Measurements from ENCODE around the gene DIP2C. TPM values are rescaled to one million over a fixed set of nuclear protein-coding genes. Genes with fewer than 3 reads are reported as not detected.
"Not testable (repeated sequence)": the region's sequence is repeated elsewhere in the genome, so short reads cannot be mapped to it uniquely, and the experiment has no call there.

DIP2C gene
- total RNA-seq, 1 donor from 2014 or later: 23.1 TPM

- no peaks in the 10 kb centered on the region for H3K4me1 Mint-ChIP-seq (ENCODE audit: unreplicated experiment)
- TF ChIP-seq, protein P1, sequence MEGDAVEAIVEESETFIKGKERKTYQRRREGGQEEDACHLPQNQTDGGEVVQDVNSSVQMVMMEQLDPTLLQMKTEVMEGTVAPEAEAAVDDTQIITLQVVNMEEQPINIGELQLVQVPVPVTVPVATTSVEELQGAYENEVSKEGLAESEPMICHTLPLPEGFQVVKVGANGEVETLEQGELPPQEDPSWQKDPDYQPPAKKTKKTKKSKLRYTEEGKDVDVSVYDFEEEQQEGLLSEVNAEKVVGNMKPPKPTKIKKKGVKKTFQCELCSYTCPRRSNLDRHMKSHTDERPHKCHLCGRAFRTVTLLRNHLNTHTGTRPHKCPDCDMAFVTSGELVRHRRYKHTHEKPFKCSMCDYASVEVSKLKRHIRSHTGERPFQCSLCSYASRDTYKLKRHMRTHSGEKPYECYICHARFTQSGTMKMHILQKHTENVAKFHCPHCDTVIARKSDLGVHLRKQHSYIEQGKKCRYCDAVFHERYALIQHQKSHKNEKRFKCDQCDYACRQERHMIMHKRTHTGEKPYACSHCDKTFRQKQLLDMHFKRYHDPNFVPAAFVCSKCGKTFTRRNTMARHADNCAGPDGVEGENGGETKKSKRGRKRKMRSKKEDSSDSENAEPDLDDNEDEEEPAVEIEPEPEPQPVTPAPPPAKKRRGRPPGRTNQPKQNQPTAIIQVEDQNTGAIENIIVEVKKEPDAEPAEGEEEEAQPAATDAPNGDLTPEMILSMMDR (conservative IDR thresholded peaks at IDR 0.05): no peak
- no peak overlapping the region for H3K27ac Mint-ChIP-seq
- H3K36me3 Mint-ChIP-seq: peaks cover 31% of the 10 kb centered on the region
- H3K9me3 Mint-ChIP-seq: no peaks in the 10 kb centered on the region
- H3K4me3 Mint-ChIP-seq: no peak overlapping the region
- DNase-seq (ENCODE audit: extremely low spot score, unreplicated experiment): no peak
- no peaks in the 10 kb centered on the region for H3K27me3 Mint-ChIP-seq
Observed at GRCh38 chr10:351770-352334, 337.6 kb downstream of the DIP2C start.

- TF ChIP-seq, protein P1 (conservative IDR thresholded peaks at IDR 0.05): no peak
- no peak overlapping the region for H3K27ac Mint-ChIP-seq
- H3K27me3 Mint-ChIP-seq: no peaks in the 10 kb centered on the region
- no peaks in the 10 kb centered on the region for H3K4me1 Mint-ChIP-seq (ENCODE audit: unreplicated experiment)
- H3K9me3 Mint-ChIP-seq: no peaks in the 10 kb centered on the region
- DNase-seq (ENCODE audit: extremely low spot score, unreplicated experiment): no peak
- H3K36me3 Mint-ChIP-seq: peaks cover 31% of the 10 kb centered on the region
- H3K4me3 Mint-ChIP-seq: no peak overlapping the region
Observed at GRCh38 chr10:350981-351501, 338.4 kb downstream of the DIP2C start.

DNA sequence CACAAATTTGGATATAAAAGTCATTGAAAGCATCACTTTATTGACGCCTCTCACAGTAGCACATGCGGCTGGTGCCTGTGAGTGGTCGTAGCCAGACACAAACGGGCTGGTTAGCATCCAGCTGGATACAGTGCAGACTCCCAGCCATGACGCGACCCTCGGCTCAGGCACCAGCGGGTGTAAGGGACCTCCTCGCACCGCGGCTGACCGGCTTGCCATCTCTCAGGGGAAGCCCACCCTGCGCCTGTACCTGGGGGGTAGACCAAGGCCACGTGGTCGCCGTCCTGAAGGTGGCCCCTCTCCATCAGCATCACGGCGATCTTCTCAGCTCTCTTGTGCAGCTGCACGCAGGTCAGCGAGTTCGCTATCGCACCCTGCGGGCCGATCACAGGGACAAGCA lies 340.4 kb downstream of the DIP2C start:
- no peaks in the 10 kb centered on the region for H3K4me1 Mint-ChIP-seq (ENCODE audit: unreplicated experiment)
- H3K9me3 Mint-ChIP-seq: no peaks in the 10 kb centered on the region
- H3K27me3 Mint-ChIP-seq: no peaks in the 10 kb centered on the region
- TF ChIP-seq, protein P1 (conservative IDR thresholded peaks at IDR 0.05): no peak
- no peak overlapping the region for H3K27ac Mint-ChIP-seq
- DNase-seq (ENCODE audit: extremely low spot score, unreplicated experiment): no peak
- H3K36me3 Mint-ChIP-seq: peaks cover 27% of the 10 kb centered on the region
- no peak overlapping the region for H3K4me3 Mint-ChIP-seq

- no peaks in the 10 kb centered on the region for H3K9me3 Mint-ChIP-seq
- DNase-seq (ENCODE audit: extremely low spot score, unreplicated experiment): no peak
- no peaks in the 10 kb centered on the region for H3K4me1 Mint-ChIP-seq (ENCODE audit: unreplicated experiment)
- H3K4me3 Mint-ChIP-seq: no peak overlapping the region
- TF ChIP-seq, protein P1 (conservative IDR thresholded peaks at IDR 0.05): no peak
- H3K27ac Mint-ChIP-seq: no peak overlapping the region
- no peaks in the 10 kb centered on the region for H3K27me3 Mint-ChIP-seq
- peaks cover 23% of the 10 kb centered on the region for H3K36me3 Mint-ChIP-seq
Observed at GRCh38 chr10:348456-348855, 341.0 kb downstream of the DIP2C start.

GRCh38 chr10:347774-348173 lies 341.7 kb downstream of the DIP2C start:
- H3K9me3 Mint-ChIP-seq; H3K27ac Mint-ChIP-seq; DNase-seq (ENCODE audit: extremely low spot score, unreplicated experiment); H3K4me3 Mint-ChIP-seq; H3K27me3 Mint-ChIP-seq; H3K4me1 Mint-ChIP-seq (ENCODE audit: unreplicated experiment): not testable (repeated sequence)
- H3K36me3 Mint-ChIP-seq: peaks cover 23% of the 10 kb centered on the region

GRCh38 chr10:347190-347589 lies 342.3 kb downstream of the DIP2C start:
- peaks cover 23% of the 10 kb centered on the region for H3K36me3 Mint-ChIP-seq
- H3K27ac Mint-ChIP-seq, H3K4me3 Mint-ChIP-seq: not testable (repeated sequence)

More at GRCh38 chr10:347190-347589, 342.3 kb downstream of the DIP2C start:
- H3K27me3 Mint-ChIP-seq; H3K4me1 Mint-ChIP-seq (ENCODE audit: unreplicated experiment); H3K9me3 Mint-ChIP-seq; DNase-seq (ENCODE audit: extremely low spot score, unreplicated experiment): not testable (repeated sequence)

All from type B pancreatic cell (in vitro differentiated cells).